B cell (primary cell): Measurements from ENCODE around the gene ANTXR2.

Experiments used
- CTCF ChIP-seq: fragments of 200-600 bp; IDR thresholded peaks from one replicate; pipeline ENCODE4 v1.8.0; 2022; ENCODE audit warnings: antibody characterized with exemption, mild to moderate bottlenecking
- EZH2 ChIP-seq: IDR thresholded peaks from 2 replicates; pipeline ENCODE4 v1.6.1; 2012; ENCODE audit warnings: borderline replicate concordance, low read depth, mild to moderate bottlenecking, moderate library complexity, low read length; ENCODE audit not compliant: insufficient read depth, poor library complexity, severe bottlenecking

GRCh38 chr4:80022282-80022681, 50.7 kb downstream of the ANTXR2 start:
- TF ChIP-seq EZH2 (no peak), CTCF (no peak)
